ENCODE results near the gene PEX10.

Gene PEX10

DNA sequence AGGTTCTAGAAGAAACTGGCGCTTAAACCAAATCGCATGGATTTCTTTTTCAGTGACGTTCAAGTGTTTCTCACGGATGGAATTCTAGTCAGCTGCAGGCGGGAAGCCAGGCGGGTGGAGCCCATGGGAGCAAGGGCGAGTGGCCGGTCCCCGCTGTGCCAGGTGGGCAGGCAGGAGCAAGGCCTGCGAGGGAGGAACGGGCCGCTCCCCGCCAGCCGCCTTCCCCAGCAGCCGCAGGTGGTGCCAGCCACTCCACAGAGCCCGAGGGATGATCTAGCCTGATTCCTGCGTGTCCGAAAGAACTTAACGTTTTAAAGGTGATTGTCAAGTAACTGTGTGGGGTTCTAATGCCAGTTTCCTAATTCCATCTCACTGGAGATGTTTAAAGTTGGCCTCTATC is 9.1 kb downstream of the PEX10 start:
- TF ChIP-seq, protein P1, sequence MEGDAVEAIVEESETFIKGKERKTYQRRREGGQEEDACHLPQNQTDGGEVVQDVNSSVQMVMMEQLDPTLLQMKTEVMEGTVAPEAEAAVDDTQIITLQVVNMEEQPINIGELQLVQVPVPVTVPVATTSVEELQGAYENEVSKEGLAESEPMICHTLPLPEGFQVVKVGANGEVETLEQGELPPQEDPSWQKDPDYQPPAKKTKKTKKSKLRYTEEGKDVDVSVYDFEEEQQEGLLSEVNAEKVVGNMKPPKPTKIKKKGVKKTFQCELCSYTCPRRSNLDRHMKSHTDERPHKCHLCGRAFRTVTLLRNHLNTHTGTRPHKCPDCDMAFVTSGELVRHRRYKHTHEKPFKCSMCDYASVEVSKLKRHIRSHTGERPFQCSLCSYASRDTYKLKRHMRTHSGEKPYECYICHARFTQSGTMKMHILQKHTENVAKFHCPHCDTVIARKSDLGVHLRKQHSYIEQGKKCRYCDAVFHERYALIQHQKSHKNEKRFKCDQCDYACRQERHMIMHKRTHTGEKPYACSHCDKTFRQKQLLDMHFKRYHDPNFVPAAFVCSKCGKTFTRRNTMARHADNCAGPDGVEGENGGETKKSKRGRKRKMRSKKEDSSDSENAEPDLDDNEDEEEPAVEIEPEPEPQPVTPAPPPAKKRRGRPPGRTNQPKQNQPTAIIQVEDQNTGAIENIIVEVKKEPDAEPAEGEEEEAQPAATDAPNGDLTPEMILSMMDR (IDR thresholded peaks at IDR 0.05; ENCODE audit: insufficient read depth, low read length, poor library complexity, severe bottlenecking): no peak
- Histone ChIP-seq H3K27me3 (replicated peaks; ENCODE audit: control insufficient read depth, insufficient read depth, low read length) (no peaks in the 10 kb centered on the region), H3K4me3 (replicated peaks; ENCODE audit: low read depth, low read length) (no peak overlapping the region), H3K36me3 (ENCODE audit: control insufficient read depth, insufficient read depth, low read length) (peaks cover 40% of the 10 kb centered on the region)
- no peak for DNase-seq (ENCODE audit: extremely low read depth, insufficient read length)

DNA sequence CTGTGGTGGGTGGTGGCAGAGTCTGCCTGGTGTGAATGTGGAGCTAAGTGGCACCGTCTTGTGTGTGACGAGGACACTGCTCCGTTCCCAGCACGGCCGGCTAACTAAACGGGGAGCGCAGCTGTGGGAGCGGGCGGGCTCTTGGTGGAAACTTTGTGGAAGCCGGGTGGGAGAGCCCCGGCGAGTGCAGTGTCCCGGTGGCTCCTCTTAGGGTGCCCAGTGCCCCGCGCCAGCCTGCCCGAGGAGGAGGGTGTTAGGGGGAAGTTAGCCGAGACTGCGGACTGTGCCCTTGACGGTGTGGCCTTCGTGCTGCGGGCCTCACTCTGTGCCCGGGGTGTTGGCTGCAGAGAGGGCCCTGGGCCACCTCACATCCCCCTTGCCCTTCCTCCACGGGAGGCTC is 9.9 kb downstream of the PEX10 start:
- Histone ChIP-seq H3K27me3 (replicated peaks; ENCODE audit: control insufficient read depth, insufficient read depth, low read length) (no peaks in the 10 kb centered on the region), H3K4me3 (replicated peaks; ENCODE audit: low read depth, low read length) (no peak overlapping the region), H3K36me3 (ENCODE audit: control insufficient read depth, insufficient read depth, low read length) (peaks cover 45% of the 10 kb centered on the region)
- DNase-seq (ENCODE audit: extremely low read depth, insufficient read length): no peak
- TF ChIP-seq, protein P1 (IDR thresholded peaks at IDR 0.05; ENCODE audit: insufficient read depth, low read length, poor library complexity, severe bottlenecking): no peak

DNA sequence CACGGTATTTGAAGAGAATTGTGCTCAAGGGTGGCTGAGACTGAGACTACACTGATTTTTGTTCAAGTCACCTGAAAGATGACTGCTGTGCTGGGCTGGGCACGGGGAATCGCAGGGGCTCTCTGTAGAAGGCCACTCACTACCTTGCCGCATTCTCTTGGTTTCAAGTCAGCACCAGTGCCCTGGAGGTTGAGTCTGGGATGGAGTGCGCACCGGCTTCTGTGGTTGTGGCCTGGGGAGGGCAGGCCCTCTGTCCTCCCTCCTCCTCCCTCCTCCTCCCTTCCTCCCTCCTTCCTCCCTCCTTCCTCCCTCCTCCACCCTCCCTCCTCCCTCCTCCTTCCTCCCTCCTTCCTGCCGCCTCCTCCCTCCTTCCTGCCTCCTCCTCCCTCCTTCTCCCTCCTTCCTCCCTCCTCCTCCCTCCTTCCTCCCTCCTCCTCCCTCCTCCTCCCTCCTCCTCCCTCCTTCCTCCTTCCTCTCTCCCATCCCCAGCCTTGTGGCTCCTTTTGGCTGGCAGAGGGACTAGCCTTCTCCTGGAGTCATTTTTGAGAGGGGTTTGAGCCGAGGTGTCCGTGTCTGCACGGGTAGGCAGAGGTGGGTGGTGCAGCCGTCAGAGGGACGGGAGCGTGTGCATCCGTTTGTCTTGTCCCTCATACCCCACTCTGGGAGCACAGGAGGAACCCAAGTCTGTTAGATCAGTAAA is 11.3 kb downstream of the PEX10 start:
- TF ChIP-seq, protein P1 (IDR thresholded peaks at IDR 0.05; ENCODE audit: insufficient read depth, low read length, poor library complexity, severe bottlenecking): no peak
- H3K27me3 ChIP-seq (replicated peaks; ENCODE audit: control insufficient read depth, insufficient read depth, low read length): no peaks in the 10 kb centered on the region
- DNase-seq (ENCODE audit: extremely low read depth, insufficient read length): no peak
- H3K36me3 ChIP-seq (ENCODE audit: control insufficient read depth, insufficient read depth, low read length): peaks cover 50% of the 10 kb centered on the region
- no peak overlapping the region for H3K4me3 ChIP-seq (replicated peaks; ENCODE audit: low read depth, low read length)

DNA sequence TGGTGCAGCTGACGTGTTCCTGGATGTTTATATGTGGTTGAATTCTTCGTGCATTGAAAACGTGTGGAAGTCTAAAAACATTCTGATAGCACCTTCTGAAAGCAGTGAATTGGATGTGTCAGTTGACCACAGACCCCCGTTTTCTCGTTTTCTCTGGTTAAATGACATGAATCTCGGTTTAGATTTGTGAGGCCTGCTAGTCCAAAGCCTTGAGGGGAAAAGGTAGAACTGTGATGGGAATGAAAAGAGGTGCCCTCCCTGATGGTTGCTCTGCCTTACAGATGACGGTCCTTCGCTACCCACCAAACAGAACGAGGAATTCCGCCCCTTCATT is 11.8 kb downstream of the PEX10 start:
- DNase-seq (ENCODE audit: extremely low read depth, insufficient read length): no peak
- H3K36me3 ChIP-seq (ENCODE audit: control insufficient read depth, insufficient read depth, low read length): peaks cover 48% of the 10 kb centered on the region
- no peak overlapping the region for H3K4me3 ChIP-seq (replicated peaks; ENCODE audit: low read depth, low read length)
- TF ChIP-seq, protein P1 (IDR thresholded peaks at IDR 0.05; ENCODE audit: insufficient read depth, low read length, poor library complexity, severe bottlenecking): no peak
- no peaks in the 10 kb centered on the region for H3K27me3 ChIP-seq (replicated peaks; ENCODE audit: control insufficient read depth, insufficient read depth, low read length)

DNA sequence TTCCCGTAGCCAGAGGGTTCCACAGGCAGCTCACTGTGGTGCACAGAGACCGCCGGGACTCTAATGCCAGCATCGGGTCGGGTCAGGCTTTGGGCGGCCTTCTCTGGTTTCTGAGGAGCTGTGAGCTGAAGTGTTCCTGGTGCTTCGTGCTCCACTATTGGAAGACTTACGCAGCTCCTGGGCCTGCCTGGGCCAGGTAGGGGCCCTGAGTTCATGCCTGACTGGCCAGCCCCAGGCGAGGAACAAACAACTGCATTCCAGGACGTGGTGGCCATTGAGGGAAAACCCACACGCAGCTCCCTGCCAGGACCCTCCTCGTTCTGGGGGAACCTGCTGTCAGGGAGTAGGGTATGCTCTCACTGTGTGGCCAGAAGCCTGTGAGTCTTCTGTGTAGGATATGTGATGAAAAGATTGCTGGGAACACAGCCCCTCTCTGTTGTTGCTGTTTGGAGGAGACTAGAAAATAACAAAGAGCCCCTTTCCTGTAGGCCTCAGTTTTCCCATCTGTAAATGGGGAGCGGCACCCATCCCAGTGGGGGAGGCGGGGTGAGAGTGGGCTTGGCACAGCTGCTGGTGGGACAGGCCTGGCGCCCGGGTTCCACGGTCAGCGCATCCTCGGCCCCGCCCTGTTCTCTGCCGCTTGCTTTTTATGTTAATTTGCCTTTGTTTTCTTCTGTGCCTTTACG is 12.3 kb downstream of the PEX10 start:
- no peak overlapping the region for H3K4me3 ChIP-seq (replicated peaks; ENCODE audit: low read depth, low read length)
- TF ChIP-seq, protein P1 (IDR thresholded peaks at IDR 0.05; ENCODE audit: insufficient read depth, low read length, poor library complexity, severe bottlenecking): no peak
- H3K36me3 ChIP-seq (ENCODE audit: control insufficient read depth, insufficient read depth, low read length): peaks cover 52% of the 10 kb centered on the region
- no peak for DNase-seq (ENCODE audit: extremely low read depth, insufficient read length)
- H3K27me3 ChIP-seq (replicated peaks; ENCODE audit: control insufficient read depth, insufficient read depth, low read length): no peaks in the 10 kb centered on the region

Measured in GM06990 (cell line).